ENCODE measurements around the gene GIPC2. TPM values are rescaled to one million over a fixed set of nuclear protein-coding genes. Genes with fewer than 3 reads are reported as not detected.
"Not testable (repeated sequence)": the region's sequence is repeated elsewhere in the genome, so short reads cannot be mapped to it uniquely, and the experiment has no call there.

Gene GIPC2
- total RNA-seq, 2 experiments from 2014 or later = 0.18 to 0.41 TPM

DNA sequence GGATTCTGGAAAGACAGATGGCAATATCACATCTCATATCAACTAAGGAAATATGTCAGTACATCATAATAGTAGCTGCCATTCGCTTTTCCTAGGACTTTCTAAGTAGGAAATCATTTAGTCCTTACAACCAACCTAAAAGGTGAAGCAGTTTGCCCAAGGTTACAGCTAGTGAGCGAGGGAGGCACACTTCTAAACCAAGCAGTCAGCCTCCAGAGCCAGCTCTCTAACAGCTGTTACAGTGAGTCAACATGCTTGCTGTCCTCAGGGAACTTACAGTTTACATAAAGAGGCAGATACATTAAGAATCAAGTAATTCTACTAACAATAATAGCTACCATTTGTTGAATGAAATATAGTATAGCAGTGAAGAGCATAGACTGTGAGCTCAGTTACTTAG, 57.1 kb downstream of the GIPC2 start:
- TF ChIP-seq, protein P1, sequence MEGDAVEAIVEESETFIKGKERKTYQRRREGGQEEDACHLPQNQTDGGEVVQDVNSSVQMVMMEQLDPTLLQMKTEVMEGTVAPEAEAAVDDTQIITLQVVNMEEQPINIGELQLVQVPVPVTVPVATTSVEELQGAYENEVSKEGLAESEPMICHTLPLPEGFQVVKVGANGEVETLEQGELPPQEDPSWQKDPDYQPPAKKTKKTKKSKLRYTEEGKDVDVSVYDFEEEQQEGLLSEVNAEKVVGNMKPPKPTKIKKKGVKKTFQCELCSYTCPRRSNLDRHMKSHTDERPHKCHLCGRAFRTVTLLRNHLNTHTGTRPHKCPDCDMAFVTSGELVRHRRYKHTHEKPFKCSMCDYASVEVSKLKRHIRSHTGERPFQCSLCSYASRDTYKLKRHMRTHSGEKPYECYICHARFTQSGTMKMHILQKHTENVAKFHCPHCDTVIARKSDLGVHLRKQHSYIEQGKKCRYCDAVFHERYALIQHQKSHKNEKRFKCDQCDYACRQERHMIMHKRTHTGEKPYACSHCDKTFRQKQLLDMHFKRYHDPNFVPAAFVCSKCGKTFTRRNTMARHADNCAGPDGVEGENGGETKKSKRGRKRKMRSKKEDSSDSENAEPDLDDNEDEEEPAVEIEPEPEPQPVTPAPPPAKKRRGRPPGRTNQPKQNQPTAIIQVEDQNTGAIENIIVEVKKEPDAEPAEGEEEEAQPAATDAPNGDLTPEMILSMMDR (IDR thresholded peaks at IDR 0.05) = no peak
- ATAC-seq = no peak
- no peak overlapping the region for H3K27ac Mint-ChIP-seq
- no peak overlapping the region for H3K4me3 Mint-ChIP-seq
- H3K27me3 Mint-ChIP-seq = peaks cover 1% of the 10 kb centered on the region
- no peaks in the 10 kb centered on the region for H3K36me3 Mint-ChIP-seq (ENCODE audit: low read depth)
- DNase-seq = no peak
- ChIA-PET CTCF (no interaction called here), POLR2A (interaction anchor here (1.8 kb wide), 1 partner anchor 98 kb away, joined by 5 read pairs; the partner anchor contains the start of gene DNAJB4)
- no peaks in the 10 kb centered on the region for H3K9me3 Mint-ChIP-seq
- no peaks in the 10 kb centered on the region for H3K4me1 Mint-ChIP-seq (ENCODE audit: low read depth)
- intact Hi-C loops (cut with micrococcal nuclease) = no loop called here

DNA sequence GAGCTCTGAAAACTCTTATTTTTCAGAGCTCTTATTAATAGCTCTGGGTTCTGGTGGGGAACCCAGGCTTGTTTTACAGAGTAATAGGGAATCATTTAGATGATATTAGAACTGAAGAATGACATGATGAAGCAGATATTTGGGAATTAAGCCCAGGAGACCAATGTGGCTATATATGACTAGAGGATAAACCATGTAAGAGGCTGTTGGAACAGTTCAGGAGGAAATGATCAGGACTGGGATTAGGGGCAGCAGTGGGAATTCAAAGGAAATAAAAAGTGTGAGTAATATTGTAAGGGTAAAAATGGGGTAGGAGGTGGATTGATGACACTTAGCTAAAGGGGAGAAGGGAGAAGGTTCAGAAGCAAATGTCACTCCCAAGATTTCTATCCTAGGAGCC, 58.6 kb downstream of the GIPC2 start:
- intact Hi-C loops (cut with micrococcal nuclease) = no loop called here
- CTCF ChIA-PET = interaction anchor here (0.9 to 1.5 kb wide), 2 partner anchors 9 to 10 kb away, joined by 4 read pairs; no protein-coding TSS in a partner anchor
- no peak overlapping the region for H3K27ac Mint-ChIP-seq
- no peaks in the 10 kb centered on the region for H3K4me1 Mint-ChIP-seq (ENCODE audit: low read depth)
- DNase-seq (no peak), ATAC-seq (no peak)
- TF ChIP-seq, protein P1 (IDR thresholded peaks at IDR 0.05) = no peak
- H3K27me3 Mint-ChIP-seq = peaks cover 1% of the 10 kb centered on the region
- no peaks in the 10 kb centered on the region for H3K36me3 Mint-ChIP-seq (ENCODE audit: low read depth)
- no peaks in the 10 kb centered on the region for H3K9me3 Mint-ChIP-seq
- no peak overlapping the region for H3K4me3 Mint-ChIP-seq
- POLR2A ChIA-PET = interaction anchor here (0.5 to 1.8 kb wide), 3 partner anchors 99 to 1215 kb away, joined by 3 to 5 read pairs (median 3); partner anchors contain the start of genes DNAJB4 and FUBP1

DNA sequence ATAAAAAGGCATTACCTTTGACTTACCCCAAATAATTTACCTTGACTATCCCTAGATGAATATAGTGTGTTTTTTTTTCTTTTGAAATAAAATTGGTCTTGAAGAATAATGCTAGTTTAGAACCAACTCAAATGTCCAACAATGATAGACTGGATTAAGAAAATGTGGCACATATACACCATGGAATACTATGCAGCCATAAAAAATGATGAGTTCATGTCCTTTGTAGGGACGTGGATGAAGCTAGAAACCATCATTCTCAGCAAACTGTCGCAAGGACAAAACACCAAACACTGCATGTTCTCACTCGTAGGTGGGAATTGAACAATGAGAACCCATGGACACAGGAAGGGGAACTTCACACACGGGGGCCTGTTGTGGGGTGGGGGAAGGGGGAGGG, 63.9 kb downstream of the GIPC2 start:
- peaks cover 18% of the 10 kb centered on the region for H3K4me1 Mint-ChIP-seq (ENCODE audit: low read depth)
- not testable (repeated sequence) for H3K27ac Mint-ChIP-seq; H3K27me3 Mint-ChIP-seq; H3K36me3 Mint-ChIP-seq (ENCODE audit: low read depth); H3K9me3 Mint-ChIP-seq; H3K4me3 Mint-ChIP-seq; DNase-seq; ATAC-seq
- CTCF ChIA-PET = interaction anchor here (1.5 kb wide), 1 partner anchor 21 kb away, joined by 3 read pairs; no protein-coding TSS in a partner anchor
- intact Hi-C loops (cut with micrococcal nuclease) = loop anchor here (5.0 to 10.0 kb wide), 3 partner anchors 62 to 185 kb away; partner anchors contain the start of gene GIPC2
- POLR2A ChIA-PET = interaction anchor here (1.0 to 2.4 kb wide), 2 partner anchors 63 to 105 kb away, joined by 3 to 9 read pairs; partner anchors contain the start of gene DNAJB4

DNA sequence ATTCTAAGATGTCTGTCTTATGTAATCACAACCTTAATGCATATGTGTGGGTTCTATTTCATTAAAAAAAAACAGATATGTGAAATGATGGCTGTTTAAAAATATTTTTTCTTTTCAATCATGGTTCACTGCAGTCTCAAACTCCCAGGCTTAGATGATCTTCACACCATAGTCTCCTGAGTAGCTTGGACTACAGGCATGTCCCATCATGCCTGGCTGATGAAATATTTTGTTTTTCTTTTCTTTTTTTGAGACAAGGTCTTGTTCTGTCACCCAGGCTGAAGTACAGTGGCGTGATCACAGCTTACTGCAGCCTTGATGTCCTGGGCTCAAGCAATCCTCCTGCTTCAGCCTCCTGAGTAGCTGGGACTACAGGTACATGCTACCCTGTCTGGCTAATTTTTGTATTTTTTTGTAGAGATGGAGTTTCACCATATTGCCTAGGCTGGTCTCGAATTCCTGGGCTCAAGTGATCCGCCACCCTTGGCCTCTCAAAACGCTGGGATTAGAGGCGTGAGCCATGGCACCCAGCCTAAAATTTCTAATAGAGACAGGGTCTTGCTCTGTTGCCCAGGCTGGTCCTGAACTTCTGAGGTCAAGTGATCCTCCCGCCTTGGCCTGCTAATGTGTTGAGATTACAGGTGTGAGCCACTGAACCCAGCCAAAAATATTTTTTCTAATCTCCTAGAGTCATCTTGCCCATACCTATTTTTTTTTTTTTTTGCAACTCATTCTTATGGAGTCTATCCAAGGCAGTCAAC, 67.6 kb downstream of the GIPC2 start:
- CTCF ChIA-PET = interaction anchor here (1.0 to 2.6 kb wide), 15 partner anchors 8 to 249 kb away, joined by 3 to 34 read pairs (median 5); partner anchors contain the start of genes DNAJB4 and GIPC2
- DNase-seq (no peak), ATAC-seq (no peak)
- Mint-ChIP-seq H3K36me3 (ENCODE audit: low read depth) (no peaks in the 10 kb centered on the region), H3K27ac (no peak overlapping the region), H3K27me3 (no peaks in the 10 kb centered on the region), H3K4me3 (no peak overlapping the region), H3K9me3 (no peaks in the 10 kb centered on the region), H3K4me1 (ENCODE audit: low read depth) (peaks cover 18% of the 10 kb centered on the region)
- POLR2A ChIA-PET = interaction anchor here (0.7 to 1.5 kb wide), 3 partner anchors 73 to 109 kb away, joined by 3 to 4 read pairs (median 3); partner anchors contain the start of gene DNAJB4
- intact Hi-C loops (cut with micrococcal nuclease) = loop anchor here (5.0 to 10.0 kb wide), 3 partner anchors 66 to 189 kb away; partner anchors contain the start of gene GIPC2
- TF ChIP-seq, protein P1 (IDR thresholded peaks at IDR 0.05) = no peak

DNA sequence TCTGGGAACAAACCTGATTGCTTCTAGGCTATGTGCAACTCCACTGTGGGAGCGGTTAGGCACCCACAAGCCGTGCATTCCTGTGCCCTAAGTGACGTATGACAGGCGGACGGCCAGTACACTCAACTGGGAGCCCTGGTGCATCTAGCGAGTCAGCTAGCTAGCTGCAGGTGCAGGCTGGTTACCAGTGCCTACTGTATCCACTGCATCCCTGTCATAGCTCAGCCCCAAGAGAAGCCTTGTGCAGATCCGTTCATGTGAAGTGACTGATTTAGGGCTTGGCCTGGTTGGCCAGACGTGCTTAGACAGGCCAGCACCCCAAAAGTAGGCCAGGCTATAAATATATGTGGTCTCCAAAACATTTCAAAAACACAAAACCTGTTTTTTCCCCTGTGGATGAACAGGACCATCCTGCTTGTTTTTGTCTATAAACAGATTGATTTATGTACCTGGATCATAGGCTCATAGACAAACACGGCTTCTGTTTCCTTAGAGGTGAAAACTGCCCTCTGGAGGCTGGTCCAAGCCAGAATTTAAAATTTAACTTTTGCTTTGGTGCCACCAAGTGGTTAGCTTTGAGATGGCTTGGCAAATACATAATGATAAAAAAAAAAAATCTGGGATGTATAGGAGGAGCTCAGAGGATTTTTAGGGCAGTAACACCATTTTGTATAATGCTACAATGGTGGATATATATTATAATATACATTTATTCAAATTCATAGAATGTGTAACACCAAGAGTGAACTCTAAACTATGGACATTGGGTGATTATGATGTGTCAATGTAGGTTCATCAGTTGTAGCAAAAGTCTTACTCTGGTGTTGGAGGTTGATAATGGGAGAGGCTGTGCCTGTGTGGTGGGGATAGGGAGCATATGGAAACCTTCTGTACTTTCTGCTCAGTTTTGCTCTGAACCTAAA, 68.5 kb downstream of the GIPC2 start:
- Mint-ChIP-seq H3K4me1 (ENCODE audit: low read depth) (peaks cover 18% of the 10 kb centered on the region), H3K27ac (no peak overlapping the region), H3K9me3 (no peaks in the 10 kb centered on the region), H3K27me3 (no peaks in the 10 kb centered on the region), H3K36me3 (ENCODE audit: low read depth) (no peaks in the 10 kb centered on the region), H3K4me3 (no peak overlapping the region)
- intact Hi-C loops (cut with micrococcal nuclease) = loop anchor here (2.0 to 10.0 kb wide), 4 partner anchors 67 to 189 kb away; partner anchors contain the start of genes DNAJB4 and GIPC2
- TF ChIP-seq, protein P1 (IDR thresholded peaks at IDR 0.05) = peak; percentile 89
- POLR2A ChIA-PET = interaction anchor here (0.7 to 1.5 kb wide), 6 partner anchors 74 to 136 kb away, joined by 3 to 4 read pairs (median 3); partner anchors contain the start of genes DNAJB4 and FUBP1
- CTCF ChIA-PET = interaction anchor here (0.6 to 2.6 kb wide), 47 partner anchors 9 to 1933 kb away, joined by 3 to 34 read pairs (median 3); partner anchors contain the start of genes DNAJB4 and GIPC2
- ATAC-seq (peak; percentile 90), DNase-seq (peak; percentile 72)

DNA sequence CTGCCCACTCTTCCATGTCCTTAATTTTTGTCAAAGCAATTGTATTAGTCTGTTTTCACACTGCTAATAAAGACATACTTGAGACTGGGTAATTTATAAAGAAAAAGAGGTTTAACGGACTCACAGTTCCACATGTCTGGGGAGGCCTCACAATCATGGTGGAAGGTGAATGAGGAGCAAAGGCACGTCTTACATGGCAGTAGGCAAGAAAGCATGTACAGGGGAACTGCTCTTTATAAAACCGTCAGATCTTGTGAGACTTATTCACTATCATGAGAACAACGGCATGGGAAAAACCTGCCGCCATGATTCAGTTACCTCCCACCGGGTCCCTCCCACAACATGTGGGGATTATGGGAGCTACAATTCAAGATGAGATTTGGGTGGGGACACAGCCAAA, 74.7 kb downstream of the GIPC2 start:
- H3K27me3 Mint-ChIP-seq; H3K4me3 Mint-ChIP-seq; H3K27ac Mint-ChIP-seq; CTCF ChIA-PET; DNase-seq; H3K4me1 Mint-ChIP-seq (ENCODE audit: low read depth); H3K36me3 Mint-ChIP-seq (ENCODE audit: low read depth); intact Hi-C loops (cut with micrococcal nuclease); H3K9me3 Mint-ChIP-seq; ATAC-seq; POLR2A ChIA-PET: not testable (repeated sequence)
